DMS153 treated with DMSO at 0.1 percent for 48 hours (cell line): ENCODE measurements around the gene MPPED1.

Experiments used
- DNase-seq: peaks from one replicate; lab custom pipeline; 2025; ENCODE audit not compliant: unreplicated experiment; lab: John Stamatoyannopoulos, UW

Gene MPPED1

DNA sequence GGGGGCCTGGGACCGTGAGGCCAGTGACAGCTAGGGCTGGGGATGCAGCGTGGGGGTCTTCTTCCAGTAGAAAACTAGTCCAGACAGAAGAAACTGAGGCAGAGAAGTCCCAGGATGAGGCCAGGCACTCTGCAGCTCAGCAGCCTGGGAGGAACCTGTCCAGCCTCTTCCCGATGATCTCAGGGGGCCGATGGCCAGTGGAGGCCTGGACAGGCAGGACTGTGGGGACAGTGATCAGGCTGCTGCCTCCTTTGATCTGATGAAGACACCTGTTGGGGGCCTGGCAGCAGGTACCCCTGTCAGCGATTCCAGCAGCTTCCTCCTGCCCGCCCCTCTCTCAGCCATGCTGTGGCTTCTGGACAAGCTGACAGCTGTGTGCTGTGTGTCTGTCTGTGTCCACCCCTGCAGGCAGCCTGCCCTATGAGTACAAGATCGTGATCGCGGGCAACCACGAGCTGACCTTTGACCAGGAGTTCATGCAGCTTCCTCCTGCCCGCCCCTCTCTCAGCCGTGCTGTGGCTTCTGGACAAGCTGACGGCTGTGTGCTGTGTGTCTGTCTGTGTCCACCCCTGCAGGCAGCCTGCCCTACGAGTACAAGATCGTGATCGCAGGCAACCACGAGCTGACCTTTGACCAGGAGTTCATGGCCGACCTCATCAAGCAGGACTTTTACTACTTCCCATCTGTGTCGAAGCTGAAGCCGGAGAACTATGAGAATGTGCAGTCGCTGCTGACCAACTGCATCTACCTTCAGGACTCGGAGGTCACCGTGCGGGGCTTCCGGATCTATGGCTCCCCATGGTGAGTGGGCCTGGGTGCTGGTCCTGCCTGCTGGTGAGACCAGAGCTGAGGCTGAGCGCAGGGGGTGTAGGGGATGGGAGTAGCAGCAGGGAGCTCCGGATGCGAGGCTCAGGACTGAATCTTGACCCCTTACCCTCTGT, 62.6 kb downstream of the MPPED1 start:
- DNase-seq, result no peak

DNA sequence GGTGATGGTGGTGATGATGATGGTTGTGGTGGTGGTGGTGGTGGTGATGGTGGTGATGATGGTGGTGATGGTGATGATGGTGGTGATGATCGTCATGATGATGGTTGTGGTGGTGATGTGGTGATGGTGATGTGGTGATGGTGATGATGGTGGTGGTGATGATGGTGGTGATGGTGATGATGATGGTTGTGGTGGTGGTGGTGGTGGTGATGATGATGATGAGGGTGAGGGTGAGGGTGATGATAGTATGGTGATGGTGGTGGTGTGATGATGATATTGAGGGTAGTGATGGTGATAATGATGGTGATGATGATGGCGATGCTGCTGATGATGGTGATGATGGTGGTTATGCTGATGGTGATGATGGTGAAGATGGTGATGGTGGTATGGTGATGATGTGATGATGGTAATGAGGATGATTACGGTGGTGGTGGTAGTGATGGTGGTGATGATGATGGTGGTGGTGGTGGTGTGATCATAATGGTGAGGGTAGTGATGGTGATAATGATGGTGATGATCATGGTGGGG, 63.8 kb downstream of the MPPED1 start:
- DNase-seq, result no peak

DNA sequence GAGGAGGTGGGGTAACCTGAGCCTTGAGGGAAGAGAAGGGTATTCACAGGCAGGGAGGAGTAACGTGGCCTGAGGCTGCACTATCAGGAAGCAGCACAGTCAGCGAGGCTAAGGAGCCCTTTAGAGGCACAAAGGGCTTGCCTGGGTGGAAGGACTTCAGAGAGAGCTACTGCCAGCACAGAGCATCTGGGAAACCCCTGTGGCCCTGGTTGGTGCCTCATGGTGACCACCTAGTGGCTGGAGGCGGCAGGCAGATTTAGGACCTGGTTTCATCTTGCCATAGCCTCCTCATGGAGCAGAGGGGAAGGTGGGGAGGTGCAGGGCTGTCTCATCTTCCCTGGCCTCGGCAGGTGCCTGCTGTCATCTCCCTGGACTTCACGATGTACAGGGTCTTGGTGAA, 64.5 kb downstream of the MPPED1 start:
- DNase-seq, result peak; percentile 6

DNA sequence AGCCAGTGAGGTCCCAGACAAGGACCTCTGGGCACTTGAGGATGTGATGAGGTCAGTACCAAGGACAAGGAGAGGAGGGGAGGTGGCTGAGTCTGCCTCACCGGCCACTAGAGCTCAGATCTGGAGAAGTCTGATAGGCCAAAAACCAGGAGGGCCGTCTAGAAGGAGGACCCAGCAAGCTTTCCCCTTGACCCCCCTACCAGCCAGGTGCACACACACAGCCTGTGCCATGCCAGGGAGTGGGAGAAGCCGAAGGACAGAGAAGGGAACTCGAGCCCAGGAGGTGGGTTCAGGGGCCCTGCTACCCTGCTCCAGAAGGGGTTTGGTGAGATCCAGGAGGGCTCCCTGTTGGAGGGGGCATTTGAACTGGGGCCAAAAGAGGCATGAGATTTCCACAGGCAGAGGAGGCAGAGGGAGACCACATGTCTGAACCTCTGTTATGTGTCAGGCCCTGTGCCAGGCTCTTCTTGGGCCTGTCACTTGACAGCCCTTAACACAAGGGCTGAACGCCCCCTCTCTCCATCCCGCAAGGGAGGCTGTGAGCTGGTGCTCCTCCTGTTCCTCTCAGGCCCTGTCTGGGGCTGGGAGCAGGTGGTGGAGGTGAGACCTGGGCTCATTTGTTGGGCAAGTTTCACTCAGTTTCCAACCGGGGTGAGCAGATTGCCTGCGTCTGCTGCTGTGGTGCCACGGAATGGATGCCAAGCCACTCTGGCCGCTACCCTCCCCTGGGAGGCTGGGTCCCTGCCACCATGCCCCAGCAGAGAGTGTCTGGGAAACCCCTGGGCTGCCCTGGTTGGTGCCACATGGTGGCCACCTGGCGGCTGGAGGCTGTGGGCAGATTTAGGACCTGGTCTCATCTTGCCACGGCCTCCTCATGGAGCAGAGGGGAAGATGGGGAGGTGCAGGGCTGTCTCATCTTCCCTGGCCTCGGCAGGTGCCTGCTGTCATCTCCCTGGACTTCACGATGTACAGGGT, 65.2 kb downstream of the MPPED1 start:
- no peak for DNase-seq

DNA sequence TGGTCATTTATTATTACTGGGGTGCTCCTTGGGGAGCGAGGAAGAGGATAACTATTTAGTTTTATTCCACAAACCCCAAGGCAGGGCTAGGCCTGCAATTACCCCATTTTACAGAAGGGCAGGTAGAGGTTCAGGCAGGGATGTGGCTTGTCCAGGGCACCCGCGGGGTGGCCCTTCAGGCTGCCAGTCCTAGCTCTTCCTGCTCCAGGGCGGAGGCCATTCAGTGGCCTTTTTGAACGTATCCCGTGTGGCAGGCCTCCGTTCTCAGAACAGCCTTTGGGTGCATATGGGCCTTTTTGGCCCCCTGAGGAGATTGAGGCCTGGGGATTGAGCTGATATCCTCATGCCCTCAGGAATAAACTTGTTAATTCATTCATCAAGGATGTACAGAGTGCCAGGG, 66.2 kb downstream of the MPPED1 start:
- no peak for DNase-seq

DNA sequence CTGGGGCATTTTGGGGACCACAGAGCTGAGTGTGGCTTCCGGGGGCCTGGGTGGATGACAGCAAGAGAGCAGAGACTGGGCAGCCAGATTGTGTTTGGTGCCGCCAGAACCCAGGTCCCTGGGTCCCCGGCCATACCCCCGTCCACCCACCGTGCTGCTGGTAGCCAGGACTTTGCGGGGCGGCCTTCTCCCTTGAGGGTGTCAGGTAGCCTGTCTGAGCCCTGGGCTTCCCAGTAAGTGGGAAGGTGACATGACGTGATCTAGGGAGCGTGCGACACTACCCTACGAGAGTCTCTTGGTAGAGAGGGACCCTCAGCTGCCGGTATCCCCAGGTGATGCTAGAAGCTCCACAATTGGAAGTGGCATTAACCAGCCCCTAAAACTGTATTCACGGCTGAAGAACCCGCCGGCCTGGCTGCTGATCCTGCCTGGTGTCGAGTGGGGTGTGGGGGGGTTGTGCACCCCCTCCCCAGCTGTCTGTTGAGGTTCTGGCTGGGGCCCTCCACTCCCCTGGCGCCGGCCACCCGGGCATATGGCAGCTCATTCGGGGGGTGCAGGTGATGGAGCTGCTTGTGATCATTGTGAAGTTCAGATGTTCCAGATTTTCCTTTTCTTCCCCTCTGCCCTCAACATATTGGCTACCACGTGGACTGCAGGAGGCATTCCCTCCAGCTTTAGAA, 66.9 kb downstream of the MPPED1 start:
- no peak for DNase-seq

DNA sequence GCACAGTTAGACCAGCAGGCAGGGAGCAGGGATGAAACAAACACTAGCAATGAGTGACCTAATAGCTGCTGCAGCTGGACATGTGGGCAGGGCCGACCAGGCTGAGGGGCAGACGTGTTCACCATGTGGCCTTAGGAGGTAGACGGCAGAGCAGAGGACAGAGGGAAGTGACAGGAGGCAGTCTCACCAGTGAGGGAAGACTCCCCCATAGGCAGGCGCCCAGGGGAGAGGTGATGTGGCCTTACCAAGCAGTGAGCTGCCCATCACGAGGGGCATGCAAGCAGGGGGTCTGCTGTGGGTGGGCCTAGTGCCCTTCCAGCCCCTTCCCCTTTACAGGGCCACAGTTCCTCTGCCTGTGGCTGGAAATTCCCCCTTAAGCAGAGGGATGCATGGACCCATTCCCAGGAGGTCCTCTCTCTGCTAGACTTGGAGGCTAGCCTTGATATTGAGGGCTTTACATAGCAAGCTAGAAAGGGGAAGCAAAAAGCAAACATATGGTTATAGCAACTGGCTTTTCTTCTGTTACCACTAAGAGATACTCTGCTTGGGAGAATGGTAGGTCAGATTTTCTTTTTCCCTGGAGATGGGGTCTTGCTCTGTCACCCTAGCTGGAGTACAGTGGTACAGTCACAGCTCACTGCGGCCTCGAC, 67.6 kb downstream of the MPPED1 start:
- DNase-seq, result no peak

DNA sequence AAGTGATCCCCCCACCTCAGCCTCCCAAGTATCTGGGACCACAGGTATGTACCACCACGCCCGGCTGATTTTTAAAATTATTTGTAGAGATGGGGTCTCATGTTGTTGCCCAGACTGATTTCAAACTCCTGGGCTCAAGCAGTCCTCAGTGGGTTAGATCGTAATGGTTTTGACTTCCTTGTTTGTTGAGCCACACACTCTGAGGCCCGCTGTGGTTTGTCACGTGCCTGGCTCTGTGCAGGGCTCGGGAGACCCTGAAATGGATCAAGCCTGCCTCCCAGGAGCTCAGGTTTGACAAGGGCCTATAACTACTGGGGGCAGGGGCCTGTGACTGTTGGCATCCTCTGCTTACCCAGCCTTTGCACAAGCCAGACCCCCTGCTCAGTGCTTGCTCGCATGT, 68.1 kb downstream of the MPPED1 start:
- DNase-seq, result no peak

DNA sequence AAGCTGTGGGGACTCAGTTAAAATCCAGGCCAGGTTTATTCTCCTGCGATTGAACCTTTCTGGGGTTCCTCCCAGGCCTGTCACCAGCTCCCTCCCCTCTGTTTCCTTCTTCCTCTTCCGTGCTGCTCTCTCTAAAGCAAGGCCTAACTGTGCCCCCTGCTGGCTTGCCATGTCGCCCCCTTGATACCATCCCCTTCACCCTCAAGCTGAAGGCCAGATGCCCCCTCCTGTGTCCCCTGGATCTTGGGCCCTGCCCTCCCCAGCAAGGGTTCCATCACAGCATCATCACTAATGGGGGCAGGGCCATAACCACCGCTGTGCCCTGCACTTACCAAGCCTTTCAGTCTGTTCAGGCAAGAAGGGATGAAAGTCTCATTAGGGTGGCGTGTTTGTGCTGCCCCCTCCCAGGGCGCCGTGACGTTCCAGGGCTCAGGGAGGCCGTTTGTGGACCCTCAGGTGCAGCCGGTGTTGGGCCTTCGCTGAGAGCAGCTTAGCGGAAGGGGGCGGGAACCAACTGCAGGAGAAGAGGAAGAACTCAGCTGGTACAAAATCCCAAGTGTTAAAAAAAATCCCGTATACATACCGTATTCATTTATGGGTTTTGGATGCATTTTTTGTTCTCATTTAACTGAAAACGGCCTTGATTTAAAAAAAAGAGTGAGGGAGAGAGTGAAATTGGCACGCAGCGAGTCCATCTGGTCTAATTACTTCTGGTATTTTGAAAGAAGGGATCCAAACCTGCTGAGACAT, 69.9 kb downstream of the MPPED1 start:
- peak; percentile 8 for DNase-seq

DNA sequence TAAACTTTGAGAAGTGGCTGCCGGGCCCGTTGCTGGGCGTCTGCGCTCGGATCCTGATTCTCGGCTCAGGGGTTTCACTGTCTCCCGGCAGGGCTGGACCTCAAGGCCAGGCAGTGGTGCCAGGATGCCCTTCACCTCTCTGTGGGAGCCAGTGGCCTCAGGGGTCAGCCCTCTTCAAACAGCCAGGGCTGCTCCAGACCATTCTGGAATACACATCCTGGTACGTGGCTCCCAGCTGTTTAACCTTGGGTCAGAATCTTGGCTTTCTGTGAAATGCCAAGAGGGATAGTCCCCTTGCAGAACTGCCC, 70.5 kb downstream of the MPPED1 start:
- no peak for DNase-seq

DNA sequence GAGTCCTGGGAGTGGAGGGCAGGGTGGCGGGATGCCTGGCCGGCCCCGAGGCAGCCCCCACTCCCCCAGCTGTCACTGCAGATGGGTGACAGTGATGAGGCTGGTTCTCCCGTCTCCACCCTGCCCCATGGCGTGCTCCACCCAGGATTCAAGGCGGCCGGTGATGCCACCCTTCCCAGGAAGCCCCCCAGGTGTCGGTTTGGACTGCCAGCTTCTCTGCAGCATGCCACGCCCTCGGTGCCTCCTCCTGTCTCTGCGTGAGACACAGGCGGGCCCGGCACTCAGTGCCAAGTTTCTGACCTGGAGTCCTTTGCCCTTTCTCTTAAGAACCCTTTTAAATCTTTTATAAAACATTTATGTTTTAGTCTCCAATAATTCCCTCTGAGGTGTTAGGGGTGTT, 71.5 kb downstream of the MPPED1 start:
- DNase-seq, result no peak

DNA sequence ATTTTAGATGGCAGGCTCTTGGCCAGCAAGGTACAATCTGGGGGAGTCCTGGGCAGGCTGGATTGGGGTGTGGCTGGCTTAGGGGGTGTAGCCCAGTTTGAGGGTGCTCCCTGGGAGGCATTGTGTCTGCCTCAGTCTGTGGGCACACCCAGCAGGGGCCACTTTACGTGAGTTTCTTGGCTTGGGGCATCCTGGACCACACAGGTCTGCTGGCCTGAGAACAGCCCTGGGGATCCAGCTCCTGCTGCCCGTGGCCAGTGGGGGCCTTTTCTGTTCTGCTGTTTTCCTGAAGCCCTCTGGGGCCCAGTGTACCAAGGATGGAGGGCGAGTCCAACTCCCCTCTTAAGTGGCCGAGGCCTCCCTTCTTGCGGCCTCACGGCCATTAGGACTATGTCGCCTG, 71.9 kb downstream of the MPPED1 start:
- no peak for DNase-seq

DNA sequence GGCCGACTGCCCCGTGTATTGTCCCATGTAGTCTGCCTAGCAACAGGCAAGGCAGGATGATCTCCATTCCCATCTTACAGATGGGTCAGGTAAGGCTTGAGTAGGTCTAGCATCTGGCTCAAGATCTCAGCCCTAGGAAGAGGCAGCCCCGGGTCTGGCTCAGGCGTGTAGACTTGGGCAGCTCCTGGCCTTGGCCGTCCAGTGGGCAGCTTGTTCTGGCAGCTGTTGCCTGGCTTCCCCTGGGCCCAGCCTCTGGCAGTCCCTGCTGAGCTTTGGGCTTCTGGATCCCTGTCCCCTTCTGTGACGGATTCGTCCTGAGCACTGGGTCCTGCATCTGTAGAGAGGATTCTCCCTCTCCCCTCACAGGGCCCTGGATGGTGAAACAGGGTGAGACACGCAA, 72.4 kb downstream of the MPPED1 start:
- DNase-seq, result no peak

DNA sequence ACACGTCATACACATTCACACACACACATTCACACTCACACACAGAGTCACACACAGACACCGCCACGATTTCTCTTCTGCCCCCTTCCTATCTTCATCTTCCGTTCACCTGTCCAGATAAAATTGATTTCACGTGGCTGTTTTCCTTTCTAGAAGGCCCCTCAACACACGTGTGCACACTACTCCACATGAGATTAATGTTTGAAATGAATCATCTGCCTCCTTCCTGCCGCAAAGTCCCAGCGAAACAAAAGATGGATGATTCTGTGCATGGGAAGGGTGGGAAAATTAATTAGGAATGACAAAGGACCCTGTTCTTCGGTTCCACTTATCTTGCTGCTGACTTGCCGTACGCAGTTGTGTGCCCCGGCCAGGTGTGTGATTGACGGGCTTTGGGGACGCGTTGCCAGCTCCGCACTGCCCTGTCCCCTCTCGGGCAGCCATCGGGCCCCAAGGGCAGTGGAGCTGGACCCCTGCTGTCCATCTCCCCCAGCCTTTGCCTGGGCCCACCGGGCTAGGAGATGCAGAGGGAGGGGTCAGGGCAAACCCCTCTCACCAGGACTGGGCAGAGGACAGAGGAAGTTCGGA, 73.8 kb downstream of the MPPED1 start:
- no peak for DNase-seq

DNA sequence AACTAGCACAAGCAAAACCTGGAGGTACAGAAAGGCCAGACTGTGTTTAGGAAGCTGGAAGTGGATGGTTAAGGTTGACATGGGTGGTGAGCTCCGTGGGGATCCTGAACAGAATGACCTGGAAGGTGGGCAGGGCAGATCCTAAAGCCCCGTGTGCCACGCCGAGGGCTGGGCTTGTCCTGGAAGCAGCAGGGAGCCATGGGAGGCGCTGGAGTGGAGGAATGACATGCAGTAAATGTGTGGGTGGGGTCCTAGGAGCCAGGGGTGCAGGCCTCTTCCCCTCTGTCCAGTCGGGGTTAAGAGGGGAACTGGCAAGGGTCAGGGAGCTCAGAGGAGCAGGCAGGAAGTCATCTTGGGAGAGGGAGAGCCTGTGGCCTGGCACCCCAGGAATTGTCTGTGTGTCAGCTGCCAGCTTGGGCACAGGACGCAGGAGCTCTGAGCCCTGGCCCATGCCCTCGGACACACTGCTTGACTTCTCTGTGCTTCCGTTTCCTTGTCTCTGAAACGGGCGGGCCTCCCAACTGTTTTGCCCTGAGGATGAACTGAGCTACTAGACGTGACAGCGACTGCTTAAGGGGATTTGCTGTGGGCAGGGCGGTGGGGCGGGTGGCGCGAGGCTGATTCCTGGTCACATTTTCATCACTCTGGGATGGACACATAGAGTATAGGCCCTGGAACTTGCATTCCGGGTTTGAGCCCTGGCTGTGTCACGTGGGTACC, 75.7 kb downstream of the MPPED1 start:
- no peak for DNase-seq

DNA sequence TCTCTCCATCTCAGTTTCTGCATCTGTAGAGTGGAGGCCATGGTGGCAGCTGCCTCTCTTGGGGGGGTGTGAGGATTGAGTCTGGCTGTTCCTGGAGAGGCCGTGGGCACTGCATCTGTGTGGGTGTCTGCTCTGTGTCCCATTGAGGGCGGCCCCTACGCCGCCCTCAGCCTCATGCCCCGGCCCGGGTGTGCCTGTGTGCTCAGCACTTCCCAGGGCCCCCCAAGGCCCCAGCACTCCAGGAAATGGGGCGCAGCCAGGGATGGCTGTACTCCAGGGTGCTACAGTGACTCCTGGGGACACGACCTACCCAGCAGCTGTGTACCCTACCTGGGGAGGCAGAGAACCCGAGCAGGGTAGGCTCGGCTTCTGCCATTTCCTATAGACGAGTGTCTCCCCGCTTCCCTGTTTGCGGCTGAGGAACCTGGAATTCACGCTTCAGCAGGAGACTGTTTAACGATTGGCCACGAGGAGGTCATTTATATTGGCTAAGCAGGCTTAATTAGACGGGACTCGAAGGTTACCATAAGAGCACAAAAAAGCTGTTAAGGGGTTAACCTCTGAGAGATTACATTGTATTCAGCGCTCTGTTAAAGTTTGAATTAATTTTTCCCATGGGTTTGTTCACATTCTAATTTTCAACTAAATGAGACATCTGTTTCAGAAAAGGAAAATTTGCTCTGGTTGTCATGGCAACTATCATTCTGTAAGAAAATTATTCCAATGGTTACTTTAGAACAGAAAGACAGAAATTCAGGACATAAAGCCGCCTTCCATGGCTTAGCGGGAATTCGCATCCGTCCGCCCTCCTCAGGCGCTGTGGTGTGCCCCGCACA, 76.4 kb downstream of the MPPED1 start:
- DNase-seq, result no peak

DNA sequence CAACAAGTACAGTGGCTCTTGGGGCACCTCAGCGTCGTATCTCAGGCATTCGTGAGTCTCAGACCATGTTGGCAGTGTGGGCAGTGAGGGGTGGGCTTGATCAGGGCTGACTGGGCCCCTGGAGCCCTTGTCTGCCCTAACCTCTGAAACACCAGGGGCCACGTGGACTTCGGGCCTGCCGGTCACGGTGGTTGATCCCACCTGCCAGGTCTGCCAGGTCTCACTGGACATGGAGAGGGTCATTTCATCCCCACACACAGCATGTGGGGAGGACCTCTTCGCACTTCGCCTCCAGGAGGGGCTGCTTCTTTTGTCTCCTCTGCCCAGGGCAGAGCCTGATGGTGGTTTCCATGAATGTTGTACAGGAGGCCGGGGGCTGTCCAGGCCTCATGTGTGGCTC, 77.1 kb downstream of the MPPED1 start:
- no peak for DNase-seq

DNA sequence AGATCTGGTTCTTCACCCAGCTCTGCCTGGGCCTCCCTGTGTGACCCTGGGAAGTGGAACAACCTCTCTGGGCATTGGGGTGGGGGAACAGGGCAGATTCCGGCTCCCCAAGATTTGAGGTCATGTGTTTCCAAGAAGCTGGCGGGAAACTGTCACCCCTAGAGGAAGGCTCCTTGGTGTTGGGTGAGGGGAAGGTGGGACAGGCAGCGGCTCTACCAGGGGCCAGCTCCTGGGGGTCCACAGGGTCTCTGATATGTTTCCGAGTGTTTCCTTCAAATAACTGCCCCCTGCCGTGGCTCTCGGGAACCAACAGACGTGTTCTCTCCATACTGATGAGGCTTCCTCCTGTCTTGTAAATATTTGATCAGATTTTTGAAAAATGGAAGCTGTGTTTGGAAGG, 78.5 kb downstream of the MPPED1 start:
- DNase-seq, result no peak
